HG02884 (cell line): ENCODE results near the gene DCUN1D3.

ENCODE experiments used
- ATAC-seq: cut with Tn5 transposase; IDR thresholded peaks from one replicate; pipeline ENCODE4 v1.9.1; 2021; ENCODE audit warnings: mild to moderate bottlenecking, moderate library complexity; ENCODE audit not compliant: unreplicated experiment

Gene DCUN1D3

GRCh38 chr16:20889625-20890275, 10.4 kb downstream of the DCUN1D3 start:
- no peak for ATAC-seq

GRCh38 chr16:20887207-20887606, 13.0 kb downstream of the DCUN1D3 start:
- no peak for ATAC-seq

GRCh38 chr16:20886320-20886719, 13.8 kb downstream of the DCUN1D3 start:
- ATAC-seq = no peak

- no peak for ATAC-seq
Observed at GRCh38 chr16:20884240-20884556, 16.0 kb downstream of the DCUN1D3 start.

GRCh38 chr16:20883554-20884239, 16.5 kb downstream of the DCUN1D3 start:
- no peak for ATAC-seq

GRCh38 chr16:20881503-20881878, 18.7 kb downstream of the DCUN1D3 start:
- no peak for ATAC-seq

GRCh38 chr16:20880867-20881502, 19.2 kb downstream of the DCUN1D3 start:
- ATAC-seq = no peak

GRCh38 chr16:20879175-20880040, 20.8 kb downstream of the DCUN1D3 start:
- ATAC-seq = no peak

GRCh38 chr16:20878682-20879147, 21.4 kb downstream of the DCUN1D3 start:
- no peak for ATAC-seq

- no peak for ATAC-seq
Observed at GRCh38 chr16:20875355-20875650, 24.9 kb downstream of the DCUN1D3 start.

- ATAC-seq = no peak
Observed at GRCh38 chr16:20874088-20874581, 26.0 kb downstream of the DCUN1D3 start.

GRCh38 chr16:20873331-20873730, 26.8 kb downstream of the DCUN1D3 start:
- ATAC-seq = no peak

GRCh38 chr16:20871941-20872815, 28.0 kb downstream of the DCUN1D3 start:
- no peak for ATAC-seq

GRCh38 chr16:20871258-20871657, 28.9 kb downstream of the DCUN1D3 start:
- ATAC-seq = no peak

GRCh38 chr16:20870122-20870820, 29.9 kb downstream of the DCUN1D3 start:
- no peak for ATAC-seq

GRCh38 chr16:20868890-20869289, 31.3 kb downstream of the DCUN1D3 start:
- ATAC-seq = no peak

- ATAC-seq = no peak
Observed at GRCh38 chr16:20867585-20867984, 32.6 kb downstream of the DCUN1D3 start.

GRCh38 chr16:20866801-20867200, 33.4 kb downstream of the DCUN1D3 start:
- ATAC-seq = no peak

- ATAC-seq = no peak
Observed at GRCh38 chr16:20866145-20866772, 33.9 kb downstream of the DCUN1D3 start.
